GM19193 (cell line): ENCODE measurements around the gene HEXA.

Source experiments
- POLR2A ChIP-seq: IDR thresholded peaks from 4 replicates; pipeline ENCODE4 v1.6.1; 2011; ENCODE audit not compliant: insufficient read depth, insufficient read length; ENCODE audit errors: extremely low read depth

The HEXA gene

GRCh38 chr15:72339777-72340177 is 36.0 kb downstream of the HEXA start:
- no peak for TF ChIP-seq POLR2A

- no peak for TF ChIP-seq POLR2A
These were observed 37.0 kb downstream of the HEXA start for GRCh38 chr15:72338617-72339321.

GRCh38 chr15:72338148-72338547 is 37.7 kb downstream of the HEXA start:
- no peak for TF ChIP-seq POLR2A

- no peak for TF ChIP-seq POLR2A
These were observed 41.0 kb downstream of the HEXA start for GRCh38 chr15:72334842-72335241.

- TF ChIP-seq POLR2A, result no peak
These were observed 44.8 kb downstream of the HEXA start for GRCh38 chr15:72331021-72331420.

GRCh38 chr15:72323752-72324151 is 52.1 kb downstream of the HEXA start:
- no peak for TF ChIP-seq POLR2A

- TF ChIP-seq POLR2A, result peak; percentile 22
These were observed 55.7 kb downstream of the HEXA start, which contains the start of gene CELF6 for GRCh38 chr15:72319985-72320671. CELF6 (minus strand) TSS chr15:72320157; CDS start chr15:72319874, 283 bp downstream.

- no peak for TF ChIP-seq POLR2A
These were observed 56.3 kb downstream of the HEXA start for GRCh38 chr15:72319360-72319984.

- no peak for TF ChIP-seq POLR2A
These were observed 57.3 kb downstream of the HEXA start for GRCh38 chr15:72318408-72318942.

GRCh38 chr15:72315706-72316370 is 60.0 kb downstream of the HEXA start:
- no peak for TF ChIP-seq POLR2A

- no peak for TF ChIP-seq POLR2A
These were observed 61.9 kb downstream of the HEXA start for GRCh38 chr15:72313881-72314280.

- no peak for TF ChIP-seq POLR2A
These were observed 62.4 kb downstream of the HEXA start for GRCh38 chr15:72313448-72313840.

GRCh38 chr15:72312605-72313447 is 63.0 kb downstream of the HEXA start:
- TF ChIP-seq POLR2A, result no peak

GRCh38 chr15:72307026-72307425 is 68.8 kb downstream of the HEXA start:
- no peak for TF ChIP-seq POLR2A
